ENCODE data around the gene TET3. TPM values are rescaled to one million over a fixed set of nuclear protein-coding genes. Genes with fewer than 3 reads are reported as not detected.

TET3 gene
- total RNA-seq, 1 experiment from 2014 or later: 2.4 TPM

DNA sequence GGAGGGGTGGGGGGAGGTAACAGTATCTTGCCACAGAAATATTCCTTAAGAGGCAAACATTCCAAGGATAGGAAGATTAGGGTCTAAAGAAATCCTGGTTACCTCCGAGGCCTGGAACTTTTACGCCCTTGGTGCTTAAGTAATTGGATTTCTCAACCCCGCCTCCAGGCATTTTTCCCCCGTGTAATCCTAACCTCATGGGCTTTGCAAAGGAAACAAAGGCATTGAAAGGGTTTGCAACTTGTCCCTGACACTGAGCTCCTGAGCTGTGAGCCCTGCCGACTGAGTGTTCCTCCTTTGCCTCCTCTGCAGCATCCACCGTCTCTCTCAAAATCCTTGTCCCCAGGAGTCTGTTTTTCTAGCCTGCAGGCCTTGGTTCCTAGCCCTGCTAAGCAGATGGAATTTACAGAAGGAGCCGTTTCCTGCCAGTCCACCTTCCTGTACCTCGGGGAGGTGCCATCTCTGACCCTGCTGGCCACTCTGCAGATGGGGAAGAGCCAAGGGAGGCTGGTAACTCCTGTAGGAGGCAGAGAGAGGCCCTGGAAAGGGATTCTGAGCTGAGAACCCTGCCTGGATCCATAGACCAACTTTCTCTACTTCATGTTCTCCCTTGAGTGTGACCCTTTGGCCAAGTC is 24.2 kb downstream of the TET3 start:
- H3K4me1 ChIP-seq (replicated peaks): peaks cover 6% of the 10 kb centered on the region
- H3K36me3 ChIP-seq: no peaks in the 10 kb centered on the region; the same call in 1 of the 2 replicates
- H3K4me3 ChIP-seq: no peak overlapping the region
- no peaks in the 10 kb centered on the region for H3K9me3 ChIP-seq (replicated peaks)
- no peak overlapping the region for H3K27ac ChIP-seq
- DNase-seq (ENCODE audit: low read depth in 1 of 2, low spot score in 2 of 2): peak in 1 of 2 experiments; percentile 23
- H3K27me3 ChIP-seq (replicated peaks): no peaks in the 10 kb centered on the region

DNA sequence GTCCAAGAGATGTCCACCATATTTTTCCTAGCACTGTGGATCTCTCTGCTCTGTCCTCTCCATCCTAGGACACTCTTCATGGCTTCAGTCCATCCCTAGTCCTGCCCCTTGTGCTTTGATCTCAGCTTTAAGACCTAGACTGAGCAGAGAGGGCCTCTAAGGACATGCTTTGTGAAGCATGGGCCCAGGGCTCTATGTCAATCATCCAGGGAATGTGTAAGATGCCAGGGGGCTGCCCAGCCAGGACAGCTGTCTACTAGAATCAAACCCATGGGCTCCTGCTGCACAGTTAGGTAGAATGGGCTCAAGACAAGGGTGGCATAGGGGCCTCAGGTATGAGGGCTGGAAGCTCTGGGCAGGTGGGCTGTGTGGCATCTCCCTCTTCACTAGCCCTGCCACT is 24.9 kb downstream of the TET3 start:
- Histone ChIP-seq H3K4me3 (no peak overlapping the region), H3K36me3 (no peaks in the 10 kb centered on the region; the same call in 1 of the 2 replicates), H3K27ac (no peak overlapping the region), H3K4me1 (replicated peaks) (peaks cover 4% of the 10 kb centered on the region; the same call in 1 of the 2 replicates), H3K27me3 (replicated peaks) (no peaks in the 10 kb centered on the region), H3K9me3 (replicated peaks) (no peaks in the 10 kb centered on the region)
- DNase-seq (ENCODE audit: low read depth in 1 of 2, low spot score in 2 of 2): peak in 1 of 2 experiments; percentile 20

DNA sequence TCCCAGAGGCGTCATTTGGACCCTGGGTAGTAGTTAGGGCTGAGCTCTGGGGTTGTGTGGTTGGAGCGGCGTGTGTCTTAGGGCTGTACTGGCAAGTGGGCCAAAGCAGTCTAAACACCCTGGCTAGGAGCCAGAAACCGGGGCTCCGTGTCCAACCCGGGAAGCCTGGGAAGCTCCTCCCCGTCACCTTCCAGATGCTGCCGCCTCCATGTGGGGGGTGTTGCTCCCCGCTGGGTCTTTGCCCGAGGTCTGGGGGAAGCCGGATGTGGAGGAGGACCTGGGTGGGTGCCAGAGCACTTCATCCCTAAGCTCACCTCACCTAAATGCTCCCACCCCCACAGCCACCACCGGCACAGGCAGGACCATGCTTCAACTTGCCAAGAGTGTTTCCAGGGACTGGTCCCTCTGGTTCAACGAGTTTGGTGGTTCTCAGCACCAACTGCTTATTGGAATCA is 25.4 kb downstream of the TET3 start:
- Histone ChIP-seq H3K27ac (no peak overlapping the region), H3K4me3 (no peak overlapping the region), H3K4me1 (replicated peaks) (peaks cover 4% of the 10 kb centered on the region; the same call in 1 of the 2 replicates), H3K9me3 (replicated peaks) (no peaks in the 10 kb centered on the region), H3K27me3 (replicated peaks) (no peaks in the 10 kb centered on the region), H3K36me3 (no peaks in the 10 kb centered on the region)
- peak in 1 of 2 experiments; percentile 39 for DNase-seq (ENCODE audit: low read depth in 1 of 2, low spot score in 2 of 2)

DNA sequence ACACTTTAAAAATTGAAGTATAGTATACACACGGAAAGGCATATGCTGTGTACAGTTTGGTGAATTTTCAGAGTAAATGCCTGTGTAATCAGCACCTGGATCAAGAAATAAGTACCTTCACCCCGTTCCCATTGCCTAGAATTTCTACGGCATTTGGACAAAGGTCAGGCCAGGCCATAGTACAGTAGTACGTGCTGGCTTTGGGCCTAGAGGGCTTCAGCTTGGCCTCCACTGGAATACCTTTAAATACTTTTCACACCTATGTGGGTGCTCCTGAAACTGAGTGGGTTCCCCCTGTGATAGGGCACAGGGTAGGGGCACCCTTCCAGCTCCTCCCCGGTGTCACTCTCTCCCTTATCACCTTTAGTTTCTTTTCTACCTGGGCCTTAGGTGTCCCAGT is 26.5 kb downstream of the TET3 start:
- Histone ChIP-seq H3K36me3 (no peaks in the 10 kb centered on the region), H3K27ac (no peak overlapping the region), H3K9me3 (replicated peaks) (no peaks in the 10 kb centered on the region), H3K4me3 (no peak overlapping the region), H3K4me1 (replicated peaks) (peaks cover 4% of the 10 kb centered on the region; the same call in 1 of the 2 replicates), H3K27me3 (replicated peaks) (no peaks in the 10 kb centered on the region)
- peak in 1 of 2 experiments; percentile 22 for DNase-seq (ENCODE audit: low read depth in 1 of 2, low spot score in 2 of 2)

DNA sequence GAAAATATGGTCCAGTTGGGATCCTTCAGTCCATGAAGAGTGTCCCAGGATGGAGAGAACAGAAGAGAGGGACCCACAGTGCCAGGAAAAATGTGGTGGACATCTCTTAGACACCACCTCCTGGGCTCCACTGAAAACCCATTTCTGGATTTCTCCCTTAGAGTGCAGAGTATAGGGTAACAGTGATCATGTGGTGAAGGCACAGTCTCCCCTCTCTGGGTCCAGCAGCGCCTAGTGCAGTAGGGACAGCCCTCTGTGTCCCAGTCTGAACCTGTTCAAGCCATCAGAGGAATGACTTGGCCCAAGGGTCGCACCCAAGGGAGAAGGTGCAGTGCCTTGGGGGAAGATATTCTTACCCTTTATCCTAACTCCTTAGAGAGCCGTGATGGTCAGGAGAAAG is 30.1 kb downstream of the TET3 start:
- H3K4me1 ChIP-seq (replicated peaks): no peaks in the 10 kb centered on the region
- no peak for DNase-seq (ENCODE audit: low read depth in 1 of 2, low spot score in 2 of 2)
- no peak overlapping the region for H3K4me3 ChIP-seq
- no peaks in the 10 kb centered on the region for H3K27me3 ChIP-seq (replicated peaks)
- no peaks in the 10 kb centered on the region for H3K9me3 ChIP-seq (replicated peaks)
- H3K27ac ChIP-seq: no peak overlapping the region
- no peaks in the 10 kb centered on the region for H3K36me3 ChIP-seq

DNA sequence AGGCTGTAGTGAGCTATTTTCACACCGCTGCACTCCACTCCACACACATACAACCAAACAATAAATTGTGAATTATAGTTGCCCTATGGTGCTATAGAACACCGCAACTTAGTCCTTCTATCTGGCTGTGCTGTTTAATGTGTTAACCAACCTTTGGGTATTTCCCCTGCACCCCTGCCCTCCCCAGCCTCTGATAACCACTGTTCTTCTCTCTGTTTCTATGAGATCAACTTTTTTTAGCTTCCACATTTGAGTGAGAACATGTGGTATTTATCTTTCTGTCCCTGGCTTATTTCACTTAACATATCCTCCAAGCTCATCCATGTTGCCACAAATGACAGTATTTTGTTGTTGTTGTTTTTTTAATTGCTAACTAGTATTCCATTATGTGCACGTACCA is 32.5 kb downstream of the TET3 start:
- no peaks in the 10 kb centered on the region for H3K4me1 ChIP-seq (replicated peaks)
- no peaks in the 10 kb centered on the region for H3K27me3 ChIP-seq (replicated peaks)
- no peak overlapping the region for H3K4me3 ChIP-seq
- H3K9me3 ChIP-seq (replicated peaks): no peaks in the 10 kb centered on the region
- no peak overlapping the region for H3K27ac ChIP-seq
- peak in 1 of 2 experiments; percentile 13 for DNase-seq (ENCODE audit: low read depth in 1 of 2, low spot score in 2 of 2)
- H3K36me3 ChIP-seq: no peaks in the 10 kb centered on the region

DNA sequence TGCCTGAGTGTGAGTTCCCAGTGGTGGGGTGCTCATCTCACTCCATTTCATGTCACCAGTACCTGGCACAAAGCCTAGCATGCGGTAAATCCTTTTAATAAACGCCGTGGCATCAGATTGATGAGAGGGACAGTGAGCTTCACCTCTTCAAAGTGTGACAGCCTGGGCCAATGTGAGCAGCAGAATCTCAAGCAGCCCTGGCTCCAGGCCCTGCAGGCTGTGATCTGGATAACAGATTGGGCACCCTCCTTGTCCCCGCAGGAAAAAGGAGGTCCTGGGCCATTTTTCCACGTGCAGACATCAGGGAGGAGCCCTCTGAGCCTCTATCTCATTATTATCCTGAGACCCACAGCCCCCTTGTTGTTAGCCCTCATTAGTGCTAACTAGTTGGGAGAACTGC is 34.8 kb downstream of the TET3 start:
- Histone ChIP-seq H3K4me1 (replicated peaks) (no peaks in the 10 kb centered on the region), H3K9me3 (replicated peaks) (no peaks in the 10 kb centered on the region), H3K27me3 (replicated peaks) (no peaks in the 10 kb centered on the region), H3K36me3 (no peaks in the 10 kb centered on the region), H3K4me3 (no peak overlapping the region), H3K27ac (no peak overlapping the region)
- peak in 1 of 2 experiments; percentile 15 for DNase-seq (ENCODE audit: low read depth in 1 of 2, low spot score in 2 of 2)

DNA sequence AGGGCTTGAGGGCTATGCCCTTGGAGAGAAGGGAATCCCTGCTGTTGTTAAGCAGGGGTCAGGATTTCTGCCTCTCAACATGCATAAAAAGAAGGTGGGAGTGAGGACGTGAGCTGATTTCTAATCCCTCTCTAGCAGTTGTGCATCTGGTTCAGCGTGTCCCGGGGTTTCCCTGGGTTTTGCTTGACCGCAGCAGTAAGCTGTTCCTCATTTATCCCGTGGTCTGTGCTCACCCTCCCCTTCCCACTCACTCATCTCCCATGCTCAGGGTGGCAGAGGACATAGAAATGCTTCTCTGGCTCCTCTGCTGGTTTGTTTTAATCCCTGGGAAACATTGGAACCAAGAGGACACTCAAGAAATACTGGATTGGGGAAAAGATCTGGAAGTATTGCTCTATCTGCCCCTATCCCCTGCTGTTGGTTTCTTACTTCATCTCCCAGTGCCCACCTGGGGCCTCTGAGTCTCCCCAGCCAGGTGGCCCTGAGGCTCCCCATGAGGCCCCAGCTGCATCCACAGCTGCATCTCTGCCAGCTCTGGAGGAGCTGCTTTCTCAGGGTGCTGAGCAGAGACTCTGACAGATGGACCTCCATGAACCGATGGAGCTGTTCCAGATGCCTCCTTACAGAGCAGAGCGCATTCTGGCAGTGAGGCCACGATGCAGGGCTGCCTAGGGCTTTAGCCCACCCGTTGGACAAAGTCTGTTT is 36.1 kb downstream of the TET3 start:
- Histone ChIP-seq H3K27me3 (replicated peaks) (no peaks in the 10 kb centered on the region), H3K27ac (no peak overlapping the region), H3K4me3 (no peak overlapping the region), H3K4me1 (replicated peaks) (no peaks in the 10 kb centered on the region), H3K9me3 (replicated peaks) (no peaks in the 10 kb centered on the region), H3K36me3 (no peaks in the 10 kb centered on the region)
- peak in 1 of 2 experiments; percentile 13 for DNase-seq (ENCODE audit: low read depth in 1 of 2, low spot score in 2 of 2)

DNA sequence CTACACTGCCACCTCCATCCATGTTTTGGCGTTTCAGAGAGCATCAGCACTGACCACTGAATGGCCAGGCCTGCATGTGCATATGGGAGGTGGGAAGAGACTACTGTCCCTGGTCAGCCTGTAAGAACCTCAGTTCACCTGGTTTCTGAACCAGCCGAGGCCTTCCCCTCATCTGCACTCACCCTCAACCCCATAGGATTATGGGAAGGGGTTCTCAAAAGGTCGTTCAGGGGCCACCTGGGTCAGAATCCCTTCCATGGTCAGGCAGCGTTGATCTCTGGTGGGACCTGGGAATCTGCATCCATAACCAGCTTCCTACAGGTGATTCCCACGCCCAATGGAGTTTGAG is 36.7 kb downstream of the TET3 start:
- Histone ChIP-seq H3K4me1 (replicated peaks) (no peaks in the 10 kb centered on the region), H3K36me3 (no peaks in the 10 kb centered on the region), H3K27ac (no peak overlapping the region), H3K9me3 (replicated peaks) (no peaks in the 10 kb centered on the region), H3K27me3 (replicated peaks) (no peaks in the 10 kb centered on the region), H3K4me3 (no peak overlapping the region)
- peak in 1 of 2 experiments; percentile 28 for DNase-seq (ENCODE audit: low read depth in 1 of 2, low spot score in 2 of 2)

DNA sequence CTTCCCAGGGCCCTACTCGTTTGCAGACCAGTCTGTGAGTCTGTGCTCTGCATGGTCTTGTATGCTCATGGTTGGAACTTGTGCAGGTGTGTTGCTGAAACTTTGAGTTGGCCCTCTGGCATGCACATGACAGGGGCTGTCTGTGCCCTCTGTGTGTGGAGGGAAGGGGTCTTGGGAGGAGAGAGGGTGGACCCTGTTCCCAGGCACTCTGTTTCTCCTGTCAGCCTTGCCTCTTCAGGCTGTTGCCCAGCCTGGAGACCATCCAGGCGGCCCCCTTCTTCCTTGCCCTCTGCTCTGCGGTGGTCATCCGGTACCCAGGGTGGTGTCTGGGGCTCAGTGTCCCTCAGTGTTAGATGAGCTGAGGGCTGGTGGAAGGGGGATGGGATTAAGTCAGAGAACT is 39.5 kb downstream of the TET3 start:
- no peaks in the 10 kb centered on the region for H3K36me3 ChIP-seq
- DNase-seq (ENCODE audit: low read depth in 1 of 2, low spot score in 2 of 2): peak in 1 of 2 experiments; percentile 29
- no peaks in the 10 kb centered on the region for H3K4me1 ChIP-seq (replicated peaks)
- H3K27ac ChIP-seq: no peak overlapping the region
- no peaks in the 10 kb centered on the region for H3K9me3 ChIP-seq (replicated peaks)
- H3K27me3 ChIP-seq (replicated peaks): no peaks in the 10 kb centered on the region
- no peak overlapping the region for H3K4me3 ChIP-seq

DNA sequence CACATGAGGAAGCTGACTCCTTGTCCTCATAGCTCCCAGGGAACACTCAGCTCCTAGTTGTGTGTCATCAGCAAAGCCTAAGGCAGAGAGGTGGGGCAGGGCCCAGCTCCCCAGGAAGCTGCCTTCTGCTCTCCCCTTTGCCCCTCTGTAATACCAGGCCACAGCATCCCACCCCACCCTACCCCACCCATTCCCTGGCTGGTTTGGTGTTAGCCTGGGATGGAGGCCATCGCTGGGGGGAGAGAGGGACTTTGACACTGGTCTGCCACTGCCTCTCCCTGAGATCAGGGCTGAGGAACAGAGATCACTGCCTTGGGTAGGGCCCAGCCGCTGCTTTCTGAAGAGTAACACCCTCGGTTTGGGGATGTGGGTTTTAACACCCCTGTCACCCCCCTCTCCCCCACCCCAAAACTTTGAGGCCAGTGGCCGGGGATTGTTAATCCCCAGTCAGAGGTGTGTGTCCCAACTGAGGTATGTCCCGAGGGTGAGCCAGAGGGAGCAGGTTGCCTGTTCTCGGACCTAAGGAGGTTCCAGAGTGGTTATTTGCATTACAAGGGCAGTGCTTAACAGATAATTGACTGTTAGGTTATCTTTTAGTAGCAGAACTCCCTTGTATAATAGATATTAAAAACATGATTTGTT is 41.4 kb downstream of the TET3 start:
- Histone ChIP-seq H3K27me3 (replicated peaks) (no peaks in the 10 kb centered on the region), H3K4me1 (replicated peaks) (no peaks in the 10 kb centered on the region), H3K36me3 (no peaks in the 10 kb centered on the region), H3K4me3 (no peak overlapping the region), H3K9me3 (replicated peaks) (no peaks in the 10 kb centered on the region), H3K27ac (no peak overlapping the region)
- DNase-seq (ENCODE audit: low read depth in 1 of 2, low spot score in 2 of 2): peak in 1 of 2 experiments; percentile 22

DNA sequence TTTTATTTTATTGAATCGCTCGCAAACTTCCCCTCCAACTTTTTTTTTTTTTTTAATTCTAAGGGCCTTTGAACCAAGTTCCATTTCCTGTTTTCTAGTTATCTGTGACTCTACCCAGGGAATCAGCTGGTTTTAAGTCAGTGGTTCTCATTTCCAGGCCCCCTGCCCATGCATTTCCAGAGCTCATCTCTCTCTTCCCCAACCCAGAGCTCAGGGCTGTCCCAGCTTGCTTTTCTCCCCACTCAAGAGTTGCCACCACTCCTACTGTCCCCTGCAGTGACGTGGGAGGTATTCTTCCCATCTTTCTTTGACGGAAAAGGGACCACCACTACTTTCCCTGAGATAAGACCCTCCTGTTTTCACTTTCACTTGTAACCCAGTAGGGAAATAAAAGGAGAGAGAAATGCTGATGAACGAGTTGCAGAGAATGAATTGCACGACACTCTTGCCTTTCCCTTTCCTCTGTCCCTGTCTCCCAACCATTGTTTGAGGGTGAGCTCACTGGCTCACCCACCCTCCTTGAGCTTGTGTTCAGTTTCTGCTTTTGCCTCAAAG is 42.1 kb downstream of the TET3 start:
- Histone ChIP-seq H3K9me3 (replicated peaks) (no peaks in the 10 kb centered on the region), H3K27me3 (replicated peaks) (no peaks in the 10 kb centered on the region), H3K27ac (no peak overlapping the region), H3K36me3 (no peaks in the 10 kb centered on the region), H3K4me1 (replicated peaks) (no peaks in the 10 kb centered on the region), H3K4me3 (no peak overlapping the region)
- peak in 1 of 2 experiments; percentile 13 for DNase-seq (ENCODE audit: low read depth in 1 of 2, low spot score in 2 of 2)

DNA sequence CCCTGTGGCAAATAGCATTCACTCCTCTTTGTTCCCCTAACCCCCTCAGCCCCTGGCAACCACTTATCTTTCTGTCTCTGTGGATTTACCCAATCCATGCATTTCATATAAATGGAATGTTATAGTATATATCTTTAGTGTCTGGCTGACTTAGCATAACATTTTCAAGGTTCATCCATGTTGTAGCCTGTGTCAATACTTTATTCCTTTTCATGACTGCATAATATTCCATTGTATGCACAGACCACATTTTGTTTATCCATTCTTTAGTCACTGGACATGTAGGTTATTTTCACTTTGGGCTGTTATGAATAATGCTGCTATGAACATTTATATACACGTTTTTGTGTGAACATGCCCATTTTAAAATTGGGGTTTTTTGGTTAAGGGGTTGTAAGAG is 42.8 kb downstream of the TET3 start:
- no peaks in the 10 kb centered on the region for H3K27me3 ChIP-seq (replicated peaks)

DNA sequence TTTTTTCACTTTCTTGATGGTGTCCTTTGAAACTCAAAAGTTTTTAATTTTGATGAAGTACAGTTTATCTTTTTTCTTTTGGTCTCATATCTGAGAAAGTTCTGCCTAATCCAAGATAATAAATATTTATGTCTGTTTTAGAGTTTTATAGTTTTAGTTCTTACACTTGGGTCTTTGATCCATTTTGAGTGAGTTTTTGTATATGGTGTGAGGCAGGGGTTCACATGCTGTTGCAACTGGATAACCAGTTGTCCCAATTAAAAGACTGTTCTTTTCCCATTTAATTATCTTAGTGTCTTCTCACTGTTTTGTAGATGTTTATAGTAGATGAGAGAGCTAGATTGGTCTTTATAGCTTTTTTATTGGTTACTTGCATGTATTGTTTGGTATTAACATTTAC is 43.6 kb downstream of the TET3 start:
- H3K4me1 ChIP-seq (replicated peaks): no peaks in the 10 kb centered on the region
- no peak for DNase-seq (ENCODE audit: low read depth in 1 of 2, low spot score in 2 of 2)
- H3K4me3 ChIP-seq: no peak overlapping the region
- H3K9me3 ChIP-seq (replicated peaks): no peaks in the 10 kb centered on the region
- H3K27me3 ChIP-seq (replicated peaks): no peaks in the 10 kb centered on the region
- no peaks in the 10 kb centered on the region for H3K36me3 ChIP-seq
- H3K27ac ChIP-seq: no peak overlapping the region

More for the DNA sequence above, 42.8 kb downstream of the TET3 start:
- no peak for DNase-seq (ENCODE audit: low read depth in 1 of 2, low spot score in 2 of 2)
- no peak overlapping the region for H3K4me3 ChIP-seq
- no peaks in the 10 kb centered on the region for H3K4me1 ChIP-seq (replicated peaks)
- no peak overlapping the region for H3K27ac ChIP-seq
- no peaks in the 10 kb centered on the region for H3K36me3 ChIP-seq
- no peaks in the 10 kb centered on the region for H3K9me3 ChIP-seq (replicated peaks)
